ENCODE data around the gene ZNF888. TPM values are rescaled to one million over a fixed set of nuclear protein-coding genes. Genes with fewer than 3 reads are reported as not detected.
"Not testable (repeated sequence)": the region's sequence is repeated elsewhere in the genome, so short reads cannot be mapped to it uniquely, and the experiment has no call there.

The ZNF888 gene
- polyA plus RNA-seq, 1 donor: 14.8 TPM

- peak; percentile 82 for DNase-seq
These were observed 19.3 kb upstream of the ZNF888 start for GRCh38 chr19:52942386-52943133.

GRCh38 chr19:52941941-52942385 is 18.7 kb upstream of the ZNF888 start:
- no peak for DNase-seq

- DNase-seq: not testable (repeated sequence)
These were observed 18.3 kb upstream of the ZNF888 start for GRCh38 chr19:52941523-52941922.

DNA sequence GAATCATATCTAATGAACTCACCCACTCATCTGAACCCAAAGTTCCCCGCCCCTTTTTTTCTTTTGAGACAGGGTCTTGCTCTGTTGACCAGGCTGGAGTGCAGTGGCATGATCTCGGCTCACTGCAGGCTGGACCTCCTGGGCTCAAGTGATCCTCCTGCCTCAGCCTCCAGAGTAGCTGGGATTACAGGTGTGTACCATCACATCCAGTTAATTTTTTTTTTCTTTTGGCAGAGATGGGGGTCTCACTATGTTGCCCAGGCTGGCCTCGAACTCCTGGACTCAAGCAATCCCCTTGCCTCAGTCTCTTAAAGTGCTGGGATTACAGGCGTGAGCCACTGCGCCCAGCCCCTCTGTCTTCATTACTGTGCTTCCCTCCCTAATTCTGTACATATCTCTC is 17.7 kb upstream of the ZNF888 start:
- not testable (repeated sequence) for DNase-seq

GRCh38 chr19:52938761-52939160 is 15.5 kb upstream of the ZNF888 start:
- DNase-seq: no peak

DNA sequence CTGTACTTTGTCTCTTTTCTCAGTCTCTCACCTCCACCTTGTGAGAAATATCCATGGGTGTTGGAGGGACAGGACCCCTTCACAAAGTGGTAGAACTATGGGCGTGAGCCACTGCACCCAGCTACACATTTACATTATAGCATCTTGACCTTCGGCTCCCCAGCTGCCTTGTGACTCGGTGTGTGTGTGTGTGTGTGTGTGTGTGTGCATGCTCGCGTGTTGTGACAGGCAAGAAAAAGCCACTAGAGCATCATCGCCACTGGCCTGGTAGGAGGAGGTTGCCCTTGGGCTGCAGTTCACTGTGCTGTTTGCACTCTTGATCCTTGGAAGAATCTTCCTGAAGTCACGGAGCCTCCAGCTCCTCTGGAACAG is 13.7 kb upstream of the ZNF888 start:
- DNase-seq: no peak

DNA sequence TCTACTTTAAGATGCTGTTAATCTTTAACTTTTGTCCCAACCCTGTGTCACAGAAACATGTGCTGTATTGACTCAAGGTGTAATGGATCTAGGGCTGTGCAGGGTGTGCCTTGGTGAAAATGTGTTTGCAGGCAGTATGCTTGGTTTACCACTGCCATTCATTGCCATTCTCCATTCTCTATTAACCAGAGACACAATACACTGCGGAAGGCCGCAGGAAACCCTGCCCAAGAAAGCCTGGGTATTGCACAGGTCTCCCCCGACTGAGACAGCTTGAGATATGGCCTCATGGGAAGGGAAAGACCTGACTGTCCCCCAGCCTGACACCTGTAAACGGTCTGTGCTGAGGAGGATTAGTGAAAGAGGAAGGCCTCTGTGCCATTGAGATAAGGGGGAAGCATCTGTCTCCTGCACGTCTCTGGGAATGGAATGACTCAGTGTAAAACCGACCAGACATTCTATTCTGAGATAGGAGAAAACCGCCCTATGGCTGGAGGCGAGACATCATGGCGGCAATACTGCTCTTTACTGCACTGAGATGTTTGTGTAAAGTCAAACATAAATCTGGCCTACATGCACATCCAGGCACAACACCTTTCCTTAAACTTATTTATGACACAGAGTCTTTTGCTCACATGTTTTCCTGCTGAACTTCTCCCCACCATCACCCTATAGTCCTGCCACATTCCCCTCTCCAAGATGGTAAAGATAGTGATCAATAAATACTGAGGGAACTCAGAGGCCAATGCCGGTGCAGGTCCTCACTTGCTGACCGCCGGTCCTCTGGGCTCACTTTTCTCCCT is 13.1 kb upstream of the ZNF888 start:
- no peak for DNase-seq

DNA sequence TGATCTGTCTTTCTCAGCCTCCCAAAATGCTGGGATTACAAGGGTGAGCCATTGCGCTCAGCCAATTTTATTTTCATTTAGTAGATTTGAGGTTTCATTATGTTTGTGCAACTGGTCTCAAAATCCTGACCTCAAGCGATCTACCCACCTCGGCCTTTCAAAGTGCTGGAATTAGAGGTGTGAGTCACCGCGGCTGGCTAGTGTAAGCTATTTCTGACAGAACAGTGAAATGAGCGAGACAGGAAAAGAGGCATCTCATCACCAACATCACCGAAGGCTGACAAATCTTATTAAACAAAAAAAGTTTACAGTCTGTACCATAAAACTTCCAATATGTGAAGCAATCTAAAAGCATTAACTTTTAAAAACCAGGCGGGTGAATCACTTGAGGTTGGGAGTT is 12.2 kb upstream of the ZNF888 start:
- no peak for DNase-seq

DNA sequence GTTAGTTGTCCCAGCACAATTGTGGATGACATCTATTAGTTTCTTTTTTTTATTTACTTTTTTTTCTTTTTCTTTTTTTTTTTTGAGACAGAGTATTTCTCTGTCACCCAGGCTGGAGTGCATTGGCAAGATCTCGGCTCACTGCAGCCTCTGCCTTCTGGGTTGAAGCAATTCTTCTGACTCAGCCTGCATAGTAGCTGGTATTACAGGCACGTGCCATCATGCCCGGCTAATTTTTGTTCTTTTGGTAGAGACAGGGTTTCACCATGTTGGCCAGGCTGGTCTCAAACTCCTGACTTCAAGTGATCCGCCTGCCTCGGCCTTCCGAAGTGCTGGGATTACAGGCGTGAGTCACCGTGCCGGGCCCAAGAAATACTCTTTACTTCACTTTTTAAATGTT is 1.4 kb upstream of the ZNF888 start:
- not testable (repeated sequence) for DNase-seq

- DNase-seq: no peak
These were observed 758 bp upstream of the ZNF888 start for GRCh38 chr19:52923778-52924593.

DNA sequence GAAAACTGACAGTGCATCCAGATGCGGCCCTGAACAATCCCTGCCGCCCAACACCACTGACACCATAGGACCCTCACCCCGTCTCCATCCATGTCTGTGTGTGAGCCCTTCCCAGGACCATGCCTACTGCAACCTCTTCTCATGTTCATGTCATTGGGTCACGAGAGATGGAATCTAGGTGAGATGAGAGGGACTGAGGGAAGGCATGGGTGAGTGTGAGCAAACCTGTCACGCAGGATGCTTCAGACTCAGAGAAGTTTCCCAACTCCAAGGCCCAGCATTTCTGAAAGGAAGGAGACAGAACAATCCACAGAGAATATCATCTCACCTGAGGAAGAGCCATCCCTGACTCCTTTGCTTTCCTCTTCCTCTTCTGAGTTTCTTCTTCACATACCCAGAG is 5.7 kb downstream of the ZNF888 start:
- DNase-seq: no peak

GRCh38 chr19:52910648-52911047 is 12.6 kb downstream of the ZNF888 start:
- DNase-seq: no peak

DNA sequence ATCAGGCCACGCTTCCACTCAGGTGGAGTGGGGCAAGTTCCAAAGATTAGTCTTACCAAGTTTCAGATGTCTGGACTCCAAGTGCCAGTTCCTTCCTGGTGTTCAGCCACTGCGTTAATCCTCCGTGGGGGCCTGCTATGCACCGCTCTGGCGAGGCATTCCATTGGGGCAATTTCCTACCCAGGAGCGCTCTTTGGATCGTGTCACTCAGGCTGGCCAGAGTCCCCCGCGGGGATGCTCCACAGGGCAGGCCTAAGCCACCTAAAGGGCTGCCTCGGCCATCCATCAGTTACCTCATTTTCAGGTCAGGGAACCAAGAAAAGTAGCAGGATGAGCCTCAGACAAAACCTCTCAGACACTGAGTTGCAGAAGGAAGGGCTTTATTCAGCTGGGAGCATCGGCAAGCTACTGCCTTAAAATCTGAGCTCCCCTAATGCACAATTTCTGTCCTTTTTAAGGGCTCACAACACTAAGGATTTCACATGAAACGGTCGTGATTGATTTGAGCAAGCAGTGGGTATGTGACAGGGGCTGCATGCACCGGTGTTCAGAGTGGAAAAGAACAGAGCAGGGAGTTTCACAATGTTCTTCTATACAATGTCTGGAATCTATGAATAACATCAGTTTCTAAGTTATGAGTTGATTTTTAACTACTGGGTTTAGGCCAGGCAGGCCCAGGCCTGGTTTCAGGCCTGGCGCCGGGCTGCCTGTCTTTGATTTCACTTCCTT is 19.0 kb downstream of the ZNF888 start:
- DNase-seq: not testable (repeated sequence)

- DNase-seq: no peak
These were observed 21.4 kb downstream of the ZNF888 start for GRCh38 chr19:52901842-52902241.

DNA sequence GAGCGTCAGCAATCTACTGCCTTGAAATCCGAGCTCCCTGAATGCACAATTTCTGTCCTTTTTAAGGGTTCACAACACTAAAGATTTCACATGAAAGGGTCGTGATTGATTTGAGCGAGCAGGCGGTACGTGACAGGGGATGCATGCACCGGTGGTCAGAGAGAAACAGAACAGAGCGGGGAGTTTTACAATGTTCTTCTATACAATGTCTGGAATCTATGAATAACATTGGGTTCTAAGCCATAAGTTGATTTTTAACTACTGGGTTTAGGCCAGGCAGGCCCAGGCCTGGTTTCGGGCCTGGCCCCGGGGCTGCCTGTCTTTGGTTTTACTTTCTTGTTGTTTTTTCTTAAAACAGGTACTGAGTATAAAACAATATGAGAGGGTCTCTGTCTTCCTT is 24.6 kb downstream of the ZNF888 start:
- not testable (repeated sequence) for DNase-seq

DNA sequence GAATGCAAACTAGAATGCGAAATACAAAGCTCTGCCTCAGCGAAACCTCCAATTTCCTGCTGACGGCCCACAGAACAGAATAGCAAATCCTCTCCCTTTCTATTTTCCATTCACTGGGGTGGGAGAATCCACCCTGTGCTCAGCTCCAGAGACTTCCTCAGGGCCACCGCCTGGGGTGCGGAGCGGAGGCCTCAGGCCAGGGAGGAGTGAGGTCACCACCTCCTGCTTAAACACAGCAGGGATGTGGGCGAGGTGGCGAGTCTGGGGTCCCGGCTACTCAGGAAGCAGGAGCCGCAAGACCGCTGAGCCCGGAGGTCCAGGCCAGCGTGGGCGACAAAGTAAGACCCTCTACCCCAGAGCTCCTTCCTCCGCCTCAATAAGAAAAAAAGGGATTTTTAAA is 25.1 kb downstream of the ZNF888 start:
- DNase-seq: no peak

DNA sequence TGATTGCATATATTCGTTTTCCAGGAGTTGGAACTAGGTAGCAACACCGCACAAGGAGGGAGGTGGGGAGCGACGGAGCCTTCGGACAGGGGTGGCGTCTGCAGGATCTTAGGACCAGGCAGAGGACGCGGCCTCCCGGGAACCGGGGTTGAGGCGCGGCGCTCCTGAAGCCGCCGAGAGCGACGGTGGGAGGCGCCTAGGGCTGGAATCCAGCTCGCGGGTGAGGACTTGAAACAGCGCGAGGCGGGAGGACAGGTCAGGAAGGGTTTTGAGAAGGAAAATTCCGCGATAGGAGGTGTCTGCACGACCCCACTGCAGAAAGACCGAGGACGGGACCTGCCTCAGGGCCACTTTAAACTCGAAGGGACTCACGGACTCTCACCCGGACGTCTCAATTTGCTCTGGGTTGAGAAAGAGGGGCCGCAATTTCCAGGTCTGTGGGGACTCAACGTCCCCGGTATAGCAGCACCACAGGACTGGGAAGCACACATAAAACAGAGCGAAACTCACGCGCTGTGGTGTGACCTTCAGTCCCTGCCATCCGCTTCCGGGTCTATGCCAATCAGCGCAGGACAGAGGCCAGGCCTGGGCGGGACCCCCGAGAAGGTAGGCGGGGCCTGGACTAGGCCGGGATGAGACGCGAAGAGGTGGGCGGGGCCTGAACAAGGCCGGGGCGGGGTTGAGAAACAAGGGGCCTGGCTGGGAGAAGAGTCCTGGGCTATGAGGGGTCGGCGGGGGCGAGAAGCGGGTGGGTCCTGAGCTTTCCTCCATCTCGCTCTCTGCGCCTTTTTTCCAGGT is 25.9 kb downstream of the ZNF888 start, which contains the start of gene ZNF320:
Gene ZNF320, minus strand, starts transcription at position 498 of the 798 bp plus-strand sequence. CDS start 7,380 bp downstream, outside the sequence.
- DNase-seq: peak; percentile 95

- no peak for DNase-seq
These were observed 26.6 kb downstream of the ZNF888 start for GRCh38 chr19:52896431-52897137.

- DNase-seq: no peak
These were observed 31.9 kb downstream of the ZNF888 start for GRCh38 chr19:52891336-52891735.

GRCh38 chr19:52889931-52890330 is 33.3 kb downstream of the ZNF888 start:
- no peak for DNase-seq
